HG03442 (cell line): ENCODE data around the gene CRADD.
"Not testable (repeated sequence)": the region's sequence is repeated elsewhere in the genome, so short reads cannot be mapped to it uniquely, and the experiment has no call there.

Experiments used
- ATAC-seq: cut with Tn5 transposase; IDR thresholded peaks from one replicate; pipeline ENCODE4 v1.9.1; 2021; ENCODE audit warnings: mild to moderate bottlenecking, moderate library complexity; ENCODE audit not compliant: unreplicated experiment

The CRADD gene

GRCh38 chr12:93705237-93705636, 28.1 kb downstream of the CRADD start:
- no peak for ATAC-seq

DNA sequence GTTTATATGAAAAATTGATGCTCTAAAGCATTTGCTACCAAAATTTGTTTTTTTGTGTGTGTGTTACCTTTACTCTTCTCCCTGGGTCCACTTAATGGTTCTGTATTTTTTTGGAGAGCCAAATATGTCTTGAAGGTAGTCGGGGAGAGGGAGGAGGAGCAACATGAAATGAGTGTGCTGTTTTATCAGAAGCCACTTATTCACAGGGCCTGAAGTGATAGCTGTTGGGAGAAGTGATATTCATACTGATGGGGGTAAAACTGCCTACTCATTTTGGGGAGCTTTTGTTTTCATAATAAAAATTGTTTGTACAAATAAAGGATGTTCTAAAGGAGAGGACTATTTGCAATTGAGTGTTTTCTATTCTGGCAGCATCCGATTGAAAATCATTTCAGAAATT, 29.2 kb downstream of the CRADD start:
- ATAC-seq, result no peak

GRCh38 chr12:93706824-93707223, 29.6 kb downstream of the CRADD start:
- no peak for ATAC-seq

DNA sequence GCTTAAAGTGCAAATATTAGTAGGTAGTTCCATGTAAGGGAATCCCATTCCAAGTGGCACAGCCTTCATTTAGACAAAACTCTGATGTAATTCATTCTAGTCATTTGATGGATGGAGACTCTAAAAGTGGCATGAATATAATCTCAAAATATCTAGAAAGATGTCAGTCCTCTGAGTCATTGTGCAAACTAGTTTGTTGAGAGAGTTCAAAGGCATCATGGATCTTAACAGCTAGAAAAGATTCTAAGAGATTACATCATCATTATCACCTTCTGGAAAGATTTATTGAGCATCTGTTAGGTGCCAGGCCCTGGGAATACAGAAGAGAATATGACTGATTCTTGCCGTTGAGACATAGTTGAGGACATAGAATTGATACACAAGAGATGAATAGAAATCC, 30.7 kb downstream of the CRADD start:
- ATAC-seq, result no peak

- ATAC-seq, result no peak
Observed at GRCh38 chr12:93708952-93709351, 31.8 kb downstream of the CRADD start.

- ATAC-seq, result no peak
Observed at GRCh38 chr12:93709386-93709785, 32.2 kb downstream of the CRADD start.

DNA sequence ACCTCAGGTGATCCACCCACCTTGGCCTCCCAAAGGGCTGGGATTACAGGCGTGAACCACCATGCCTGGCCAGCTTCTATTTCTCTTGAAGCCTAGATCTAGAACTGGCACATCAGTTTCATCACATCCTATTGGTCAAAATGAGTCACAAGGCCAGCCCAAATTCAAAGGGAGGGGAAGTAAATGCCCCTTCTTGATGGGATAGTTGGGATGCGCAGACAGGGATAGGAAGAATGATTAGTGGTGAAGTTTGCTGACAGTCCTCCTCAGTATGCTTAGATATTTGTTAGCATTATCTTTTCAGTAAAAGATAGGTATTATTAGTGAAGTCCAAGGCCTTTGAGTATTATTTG, 33.4 kb downstream of the CRADD start:
- ATAC-seq, result no peak

- ATAC-seq, result not testable (repeated sequence)
Observed at GRCh38 chr12:93711502-93711901, 34.3 kb downstream of the CRADD start.

DNA sequence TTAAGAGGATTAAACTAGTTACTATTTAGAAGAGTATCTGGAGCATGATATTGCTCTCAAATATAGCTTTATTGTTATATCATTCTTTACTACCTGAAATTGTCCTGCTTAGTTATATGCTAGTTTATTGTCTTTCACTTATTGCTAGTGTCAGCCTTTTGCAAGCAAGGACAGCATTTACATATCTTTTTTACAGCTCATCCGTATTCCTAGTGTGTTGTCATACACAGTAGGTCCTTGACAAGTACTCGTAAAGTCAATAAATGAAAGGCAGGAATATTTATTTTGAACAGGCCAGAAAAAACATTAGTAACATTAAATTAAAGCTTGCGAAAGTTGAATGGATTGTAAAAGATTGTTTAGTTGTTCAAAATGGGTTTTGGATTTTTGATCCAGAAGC, 35.0 kb downstream of the CRADD start:
- no peak for ATAC-seq

- ATAC-seq, result no peak
Observed at GRCh38 chr12:93713060-93713459, 35.9 kb downstream of the CRADD start.

DNA sequence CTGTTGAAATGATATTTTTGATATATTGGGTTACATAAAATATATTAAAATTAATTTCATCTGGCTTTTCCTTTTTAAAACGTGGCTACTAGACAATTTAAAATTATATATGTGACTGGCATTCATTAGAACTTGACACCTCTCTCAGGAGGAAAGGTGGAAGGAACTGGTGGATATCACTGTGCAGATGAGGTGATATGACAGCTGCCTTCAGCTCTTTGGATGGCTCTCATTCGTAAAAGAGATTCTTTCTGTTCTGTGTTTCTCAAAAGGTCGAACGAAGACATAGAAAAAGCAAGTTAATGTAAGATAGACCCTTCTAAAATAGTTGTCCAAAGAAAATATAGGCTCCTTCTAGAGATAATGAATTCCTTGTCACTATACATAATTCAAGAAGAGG, 36.6 kb downstream of the CRADD start:
- ATAC-seq, result no peak

- no peak for ATAC-seq
Observed at GRCh38 chr12:93714382-93714781, 37.2 kb downstream of the CRADD start.

DNA sequence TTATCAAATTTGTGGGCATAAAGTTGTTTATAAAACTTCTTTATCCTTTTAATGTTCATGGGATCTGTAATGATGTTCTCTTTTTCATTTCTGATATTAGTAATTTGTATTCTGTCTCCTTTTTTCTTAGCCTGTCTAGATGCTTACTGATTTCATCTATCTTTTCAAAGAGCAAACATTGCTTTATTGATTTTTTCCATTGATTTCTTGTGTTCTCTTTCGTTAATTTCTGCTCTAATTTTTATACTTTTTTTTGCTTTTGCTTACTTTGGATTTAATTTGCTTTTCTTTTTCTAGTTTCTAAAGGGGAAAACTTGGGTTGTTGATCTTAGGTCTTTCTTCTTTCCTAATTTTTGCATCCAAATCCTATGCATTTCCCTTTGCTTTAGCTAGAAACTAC, 42.5 kb downstream of the CRADD start:
- no peak for ATAC-seq

DNA sequence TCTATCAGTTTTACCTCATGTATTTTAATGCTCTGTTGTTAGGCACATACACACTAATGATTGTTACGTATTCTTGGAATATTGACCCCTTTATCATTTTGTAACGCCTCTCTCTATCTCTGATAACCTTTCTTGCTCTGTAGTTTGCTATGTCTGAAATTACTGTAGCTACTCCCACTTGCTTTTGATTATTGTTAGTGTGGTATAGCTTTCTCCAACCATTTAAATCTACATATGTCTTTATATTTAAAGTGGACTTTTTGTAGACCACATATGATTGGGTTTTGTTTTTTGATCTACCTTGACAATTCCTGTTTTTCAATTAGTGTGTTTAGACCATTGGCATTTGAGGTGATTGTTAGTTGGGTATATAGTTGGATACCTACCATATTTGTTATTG, 43.4 kb downstream of the CRADD start:
- ATAC-seq, result no peak

- no peak for ATAC-seq
Observed at GRCh38 chr12:93722179-93722578, 45.0 kb downstream of the CRADD start.

DNA sequence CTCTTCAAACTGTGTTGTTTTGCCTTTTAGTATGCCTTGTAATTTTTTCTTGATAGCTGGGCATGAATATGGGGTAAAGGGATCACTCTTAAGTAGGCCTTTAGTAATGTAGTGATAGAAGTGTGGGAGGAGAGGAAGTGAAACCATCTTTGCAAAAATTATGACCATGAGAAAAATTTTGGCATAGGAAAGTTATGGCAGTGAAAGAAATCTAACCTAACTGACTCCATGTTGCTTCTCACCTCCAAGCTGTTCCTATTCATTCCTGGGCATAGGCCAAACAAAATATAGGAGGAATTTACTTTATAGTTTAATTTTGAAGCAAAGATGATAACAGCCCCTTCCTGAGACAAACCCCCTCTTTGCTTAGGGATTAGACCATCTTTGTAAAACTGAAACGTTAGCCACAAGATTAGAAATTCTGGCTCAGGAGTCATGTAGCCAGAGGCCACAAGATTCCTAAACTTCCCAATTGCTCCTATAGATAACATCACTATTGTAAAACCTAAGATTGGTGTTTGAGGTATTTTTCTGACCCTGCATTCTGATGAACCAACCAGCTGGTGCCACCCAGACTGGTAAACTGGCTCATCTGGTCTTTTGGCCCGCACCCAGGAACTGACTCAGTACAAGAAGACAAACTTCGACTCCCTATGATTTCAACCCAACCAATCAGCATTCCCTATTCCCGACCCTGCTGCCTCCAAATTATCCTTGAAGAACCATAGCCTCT, 45.8 kb downstream of the CRADD start:
- no peak for ATAC-seq

GRCh38 chr12:93723568-93723930, 46.4 kb downstream of the CRADD start:
- no peak for ATAC-seq

DNA sequence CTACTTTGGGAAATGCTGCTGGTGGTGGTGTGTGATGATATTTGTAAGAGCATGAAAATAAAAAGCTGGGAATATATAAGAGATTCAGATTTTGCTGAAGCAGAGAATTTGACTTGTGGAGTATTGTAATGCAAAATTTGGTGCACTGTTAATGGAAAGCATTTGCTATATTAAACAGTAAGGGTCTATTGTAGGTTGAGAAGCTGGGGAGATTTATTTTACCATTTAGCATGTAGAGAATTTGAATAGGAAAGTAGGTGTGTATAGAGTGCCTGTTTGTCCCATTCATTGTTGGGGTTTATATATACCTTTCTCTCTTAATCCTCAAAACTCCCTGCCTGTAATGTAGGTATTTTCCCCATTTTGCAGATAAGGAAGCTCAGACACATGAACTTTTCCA, 48.4 kb downstream of the CRADD start:
- ATAC-seq, result no peak

DNA sequence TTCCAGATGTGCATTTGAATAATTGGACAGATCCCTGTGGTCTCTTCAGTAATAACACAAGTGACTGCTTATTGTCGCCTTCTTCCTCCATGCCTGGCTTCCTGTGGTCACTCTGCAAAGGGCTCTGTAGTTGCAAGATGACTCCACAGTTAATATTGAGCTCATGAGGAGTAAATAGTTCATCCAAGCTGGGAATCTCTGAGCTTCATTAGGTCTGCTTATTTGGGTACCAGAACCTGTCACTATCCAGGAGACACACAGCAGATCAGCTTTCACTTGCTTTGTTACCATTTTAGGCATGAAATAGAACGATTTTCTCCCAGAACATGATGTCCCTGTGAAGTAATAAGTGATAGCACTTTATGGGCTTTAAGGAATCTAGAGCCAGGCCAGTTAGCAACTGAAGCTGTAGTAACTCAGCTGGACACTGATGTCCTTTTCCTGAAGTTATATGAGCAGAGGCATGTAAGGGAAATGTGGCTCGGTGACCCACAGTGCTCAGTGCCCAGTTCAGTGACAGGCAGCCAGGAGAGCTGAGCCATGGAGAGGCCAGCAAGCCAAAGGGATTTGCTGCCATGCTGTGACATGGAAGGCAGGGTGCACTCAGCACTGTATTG, 50.1 kb downstream of the CRADD start:
- ATAC-seq, result no peak

- ATAC-seq, result no peak
Observed at GRCh38 chr12:93727911-93728310, 50.7 kb downstream of the CRADD start.

- no peak for ATAC-seq
Observed at GRCh38 chr12:93729934-93730333, 52.8 kb downstream of the CRADD start.

DNA sequence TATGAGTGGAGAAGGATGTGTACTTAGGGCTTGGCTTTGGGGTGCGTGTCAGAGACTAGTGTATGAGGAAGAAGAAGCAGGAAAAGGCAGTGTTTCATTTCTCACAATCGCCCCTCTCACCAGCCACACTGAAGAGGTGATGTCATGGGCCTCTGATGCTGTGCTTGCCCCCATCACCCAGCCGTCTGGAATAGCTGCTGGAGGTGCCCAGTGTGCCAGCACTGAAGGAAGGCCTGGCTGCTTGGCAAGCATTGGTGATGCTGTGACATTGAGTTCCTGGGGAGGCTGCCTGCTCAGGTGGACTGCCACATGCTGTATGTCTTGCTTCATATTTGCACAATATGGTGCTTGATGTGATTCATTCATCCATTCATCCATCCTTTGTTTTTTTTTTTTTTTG, 56.2 kb downstream of the CRADD start:
- no peak for ATAC-seq

- no peak for ATAC-seq
Observed at GRCh38 chr12:93733928-93734327, 56.8 kb downstream of the CRADD start.
